SW 1271 (cell line): ENCODE results near the gene RAD51B.
"Not testable (repeated sequence)": the region's sequence is repeated elsewhere in the genome, so short reads cannot be mapped to it uniquely, and the experiment has no call there.

Experiments
- DNase-seq, 2 experiments: peaks; one replicate each; lab custom pipeline; 2025; lab: John Stamatoyannopoulos, UW

Gene RAD51B

DNA sequence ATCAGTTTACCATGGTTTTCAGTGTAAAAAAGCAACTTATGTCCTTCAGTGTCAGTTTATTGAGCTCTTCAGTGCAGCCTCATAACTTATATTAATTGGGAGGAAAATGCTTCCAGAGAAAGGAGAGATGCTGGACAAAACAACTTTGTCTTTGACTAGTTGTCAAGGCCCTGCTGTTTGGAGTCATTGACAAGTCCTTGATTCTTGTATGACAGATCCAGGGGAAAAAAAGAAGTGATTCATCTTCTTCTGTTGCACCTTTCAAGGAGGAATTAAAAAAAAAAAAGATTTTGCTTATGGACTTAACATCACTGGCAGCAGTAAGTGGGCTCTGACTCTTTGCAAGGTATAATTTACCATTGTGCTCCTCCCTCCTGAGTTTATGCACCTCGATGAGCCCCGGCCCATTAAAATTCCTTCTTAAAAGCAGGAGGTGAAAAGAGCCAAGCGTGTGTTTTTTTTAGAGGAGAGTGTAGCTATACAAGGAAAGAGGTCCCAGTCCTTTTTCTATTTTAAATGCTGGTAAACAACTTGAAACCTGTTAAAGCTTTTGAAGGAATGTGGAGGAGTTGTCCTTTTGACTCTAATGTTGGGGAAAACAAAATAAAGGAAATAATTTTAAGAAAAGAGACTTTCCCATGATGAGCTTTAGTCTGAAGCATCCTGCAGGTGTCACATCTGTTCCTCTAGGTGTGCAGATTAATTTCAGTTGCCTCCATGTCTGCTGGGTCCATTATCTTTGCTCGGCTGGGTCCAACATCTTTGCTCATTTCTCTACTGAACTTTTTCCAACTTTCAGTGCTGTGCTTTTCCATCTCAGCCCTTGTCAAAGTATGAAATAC lies 431.6 kb downstream of the RAD51B start:
- no peak for DNase-seq

GRCh38 chr14:68251769-68252100 lies 432.2 kb downstream of the RAD51B start:
- no peak for DNase-seq

- no peak for DNase-seq
Measured at GRCh38 chr14:68253160-68253780, 433.7 kb downstream of the RAD51B start.

- DNase-seq, result no peak
Measured at GRCh38 chr14:68253878-68254528, 434.4 kb downstream of the RAD51B start.

DNA sequence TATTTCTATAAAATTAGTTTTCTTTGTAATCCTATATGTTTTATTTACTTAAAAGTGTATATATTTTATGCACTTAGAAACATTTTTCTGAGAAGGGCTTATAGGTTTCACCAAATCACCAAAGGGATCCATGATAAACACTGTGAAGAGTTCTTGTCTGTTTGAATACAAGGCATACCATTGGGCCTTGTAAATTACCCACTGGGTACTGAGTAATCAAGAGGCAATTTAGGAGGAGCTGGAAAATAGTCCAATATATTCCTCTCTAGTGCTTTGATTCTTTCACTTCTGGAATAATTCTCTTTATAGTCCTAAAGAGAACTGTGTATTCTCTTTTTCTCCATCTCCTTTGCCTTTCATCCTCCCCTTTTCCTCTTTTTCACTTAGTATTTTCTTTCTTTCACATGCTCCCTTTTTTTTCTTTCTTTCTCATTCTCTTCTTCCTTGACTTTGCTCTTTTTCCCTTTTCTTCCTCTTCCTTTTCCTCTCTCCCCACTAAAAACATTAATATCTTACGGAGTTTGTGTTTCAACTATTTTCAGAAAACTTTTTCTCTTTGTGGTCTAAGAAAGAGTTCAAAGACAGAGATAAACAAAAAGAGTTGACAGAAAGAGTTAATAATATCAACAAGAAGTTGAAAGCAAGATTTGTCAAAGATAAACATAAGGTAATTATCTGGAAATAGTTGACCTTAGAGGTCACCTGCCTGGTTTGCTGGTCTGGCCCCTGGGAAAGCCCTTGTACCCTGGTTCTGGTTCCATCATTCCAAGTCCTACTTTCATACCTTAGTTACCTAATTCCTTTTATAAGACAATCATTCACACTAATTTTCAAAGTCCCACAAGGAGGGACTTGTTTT lies 435.3 kb downstream of the RAD51B start:
- DNase-seq, result no peak

DNA sequence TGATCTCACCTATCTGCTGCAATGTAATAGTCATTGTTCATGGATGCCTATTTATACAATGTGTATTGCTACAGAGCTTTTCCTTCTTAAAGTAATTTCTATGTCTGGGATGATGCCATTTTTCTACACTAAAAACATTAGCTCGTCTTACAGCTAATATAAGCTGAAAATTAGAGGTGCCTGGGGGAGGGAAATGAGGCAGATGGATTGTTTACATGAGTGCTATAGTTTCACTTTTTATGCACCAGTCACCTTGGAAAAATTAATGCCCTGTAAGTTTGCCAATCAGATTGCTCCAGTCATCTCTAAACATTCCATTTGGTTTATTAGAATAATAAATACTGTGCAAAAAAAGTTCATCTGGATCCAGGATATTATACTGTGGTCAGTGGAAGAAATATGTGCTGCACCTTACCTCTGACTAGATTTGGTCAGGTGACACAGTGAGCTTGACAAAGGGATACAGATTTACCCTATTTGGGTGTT lies 436.2 kb downstream of the RAD51B start:
- DNase-seq, result no peak

- no peak for DNase-seq
Measured at GRCh38 chr14:68257969-68258368, 438.4 kb downstream of the RAD51B start.

- DNase-seq, result not testable (repeated sequence)
Measured at GRCh38 chr14:68258995-68259394, 439.4 kb downstream of the RAD51B start.

- DNase-seq, result no peak
Measured at GRCh38 chr14:68260121-68260520, 440.5 kb downstream of the RAD51B start.

- no peak for DNase-seq
Measured at GRCh38 chr14:68261092-68261842, 441.7 kb downstream of the RAD51B start.

GRCh38 chr14:68262567-68262966 lies 443.0 kb downstream of the RAD51B start:
- no peak for DNase-seq

GRCh38 chr14:68263563-68264259 lies 444.1 kb downstream of the RAD51B start:
- no peak for DNase-seq

DNA sequence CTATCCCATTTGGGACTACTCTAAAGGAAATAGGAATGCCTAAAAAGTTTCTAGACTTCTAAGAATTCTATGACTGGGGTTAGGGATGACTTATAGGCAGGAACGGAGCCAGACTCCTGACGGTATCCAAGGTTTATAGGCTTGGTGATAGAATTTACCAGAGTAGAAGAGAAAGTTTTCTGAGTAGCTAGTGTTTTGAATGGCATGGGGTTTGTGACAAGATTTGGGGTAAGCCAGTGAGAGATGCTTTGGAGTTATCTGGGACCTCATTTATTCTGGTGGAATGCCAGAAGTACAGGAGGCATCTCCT lies 444.6 kb downstream of the RAD51B start:
- no peak for DNase-seq

- no peak for DNase-seq
Measured at GRCh38 chr14:68266998-68267397, 447.4 kb downstream of the RAD51B start.

GRCh38 chr14:68268197-68268596 lies 448.6 kb downstream of the RAD51B start:
- DNase-seq, result no peak

DNA sequence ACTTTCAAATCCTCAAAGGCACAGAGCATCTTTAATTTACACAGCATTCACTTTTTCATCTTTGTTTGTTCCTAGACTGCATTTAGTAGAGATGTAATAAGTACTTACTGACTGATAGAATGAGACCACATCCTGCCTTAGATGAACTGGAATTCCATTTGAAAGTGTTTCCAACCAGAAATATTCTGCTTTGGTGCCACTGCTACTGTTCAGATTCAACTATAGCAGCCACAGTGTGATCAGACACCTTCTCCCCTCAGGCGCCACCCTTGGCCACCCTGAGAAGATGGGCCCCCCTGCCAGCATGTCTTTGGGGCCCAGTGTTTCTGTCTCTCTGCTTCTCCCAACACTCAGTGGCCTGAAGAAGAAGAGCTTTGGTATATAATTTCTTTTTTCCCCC lies 449.1 kb downstream of the RAD51B start:
- DNase-seq, result no peak

GRCh38 chr14:68269136-68269927 lies 449.8 kb downstream of the RAD51B start:
- no peak for DNase-seq

- DNase-seq, result no peak
Measured at GRCh38 chr14:68270342-68270741, 450.8 kb downstream of the RAD51B start.

DNA sequence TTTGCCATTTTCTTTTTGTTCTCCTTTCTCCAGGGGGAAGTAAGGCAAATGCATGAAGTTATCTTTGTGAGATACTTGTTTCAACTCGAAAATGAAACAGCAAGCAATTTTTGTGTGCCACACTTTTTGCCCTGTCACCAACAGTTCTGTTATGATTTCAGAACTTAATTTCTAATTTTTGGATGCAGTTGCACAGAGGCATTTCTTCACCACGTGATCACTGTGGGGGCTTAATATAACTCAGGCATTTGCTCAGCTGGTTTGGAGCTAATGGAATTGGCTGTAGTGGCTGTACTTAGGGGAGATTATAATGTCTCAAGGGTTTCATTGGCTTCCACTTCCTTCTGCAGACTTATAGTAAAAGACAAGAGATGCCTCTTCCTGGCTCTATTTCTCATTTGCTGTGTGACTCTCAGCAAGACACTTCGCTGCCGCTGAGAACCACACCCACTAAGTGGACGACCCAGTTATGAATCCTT lies 452.4 kb downstream of the RAD51B start:
- DNase-seq, result no peak

GRCh38 chr14:68273413-68273812 lies 453.8 kb downstream of the RAD51B start:
- DNase-seq, result no peak
